ENCODE results near the gene IDS.
"Not testable (repeated sequence)": the region's sequence is repeated elsewhere in the genome, so short reads cannot be mapped to it uniquely, and the experiment has no call there.

The IDS gene

GRCh38 chrX:149497054-149497453, 8.1 kb downstream of the IDS start:
- DNase-seq, result no peak

- peak; percentile 57 for DNase-seq
These were observed 9.5 kb downstream of the IDS start for GRCh38 chrX:149495573-149496071.

GRCh38 chrX:149494844-149495565, 10.1 kb downstream of the IDS start:
- no peak for DNase-seq

- DNase-seq, result no peak
These were observed 11.2 kb downstream of the IDS start for GRCh38 chrX:149493567-149494562.

- no peak for DNase-seq
These were observed 13.3 kb downstream of the IDS start for GRCh38 chrX:149491812-149492211.

GRCh38 chrX:149490100-149490499, 15.0 kb downstream of the IDS start:
- DNase-seq, result no peak

- not testable (repeated sequence) for DNase-seq
These were observed 16.6 kb downstream of the IDS start for GRCh38 chrX:149488411-149489052.

GRCh38 chrX:149488008-149488407, 17.1 kb downstream of the IDS start:
- not testable (repeated sequence) for DNase-seq

GRCh38 chrX:149487292-149487691, 17.8 kb downstream of the IDS start:
- no peak for DNase-seq

GRCh38 chrX:149476513-149476912, 28.6 kb downstream of the IDS start:
- no peak for DNase-seq

GRCh38 chrX:149473966-149474365, 31.1 kb downstream of the IDS start:
- DNase-seq, result no peak

- DNase-seq, result no peak
These were observed 32.0 kb downstream of the IDS start for GRCh38 chrX:149473092-149473491.

GRCh38 chrX:149472625-149473024, 32.5 kb downstream of the IDS start:
- no peak for DNase-seq

- DNase-seq, result no peak
These were observed 33.7 kb downstream of the IDS start for GRCh38 chrX:149471397-149471796.

- DNase-seq, result peak; percentile 62
These were observed 34.2 kb downstream of the IDS start for GRCh38 chrX:149470955-149471354.

GRCh38 chrX:149469406-149469805, 35.7 kb downstream of the IDS start:
- DNase-seq, result no peak

GRCh38 chrX:149467920-149468319, 37.2 kb downstream of the IDS start:
- no peak for DNase-seq

GRCh38 chrX:149467461-149467860, 37.6 kb downstream of the IDS start:
- no peak for DNase-seq

GRCh38 chrX:149462849-149463248, 42.3 kb downstream of the IDS start:
- DNase-seq, result peak; percentile 79

GRCh38 chrX:149461746-149462145, 43.4 kb downstream of the IDS start:
- DNase-seq, result no peak

GRCh38 chrX:149458586-149458985, 46.5 kb downstream of the IDS start:
- DNase-seq, result no peak

- no peak for DNase-seq
These were observed 48.4 kb downstream of the IDS start for GRCh38 chrX:149456476-149457245.
